ENCODE data around the gene TUSC2. TPM values are rescaled to one million over a fixed set of nuclear protein-coding genes. Genes with fewer than 3 reads are reported as not detected.
A peak's percentile ranks its signal among the peaks of the same experiment; 100 is the strongest.

Gene TUSC2
- total and polyA plus RNA-seq, 10 of the 15 experiments (the other 5 are each of a cell fraction or from before 2014, with no cell fraction given): 4.0 to 73.8 (median 34.3) TPM

- TF ChIP-seq ZBTB40 (IDR thresholded peaks at IDR 0.05; ENCODE audit: borderline replicate concordance) (peak; percentile 90), HDGF (IDR thresholded peaks at IDR 0.05) (no peak), JUNB (IDR thresholded peaks at IDR 0.05) (no peak), ATF2 (IDR thresholded peaks at IDR 0.05; ENCODE audit: low read length) (no peak), SREBF2 (IDR thresholded peaks at IDR 0.05; ENCODE audit: low read length) (no peak), BCL11A (IDR thresholded peaks at IDR 0.05; ENCODE audit: low read depth, low read length) (no peak), ZBTB33 (IDR thresholded peaks at IDR 0.05) (no peak), ZZZ3 (IDR thresholded peaks at IDR 0.05; ENCODE audit: control insufficient read depth, insufficient read length, low read depth) (no peak), ASH2L (IDR thresholded peaks at IDR 0.05; ENCODE audit: borderline replicate concordance, low read depth) (no peak), SMARCA5 (IDR thresholded peaks at IDR 0.05) (no peak), FOXM1 (IDR thresholded peaks at IDR 0.05; ENCODE audit: low read depth, low read length) (no peak), GATAD2B (conservative IDR thresholded peaks at IDR 0.05; ENCODE audit: low read depth) (peak; percentile 51; the same call in 1 of the 2 replicates), MEF2A (IDR thresholded peaks at IDR 0.05; ENCODE audit: insufficient read depth, low read depth, low read length) (no peak), BRCA1 (IDR thresholded peaks at IDR 0.05; ENCODE audit: low read depth, low read length) (no peak), POU2F2 (IDR thresholded peaks at IDR 0.05; ENCODE audit: borderline replicate concordance, low read depth, low read length) (no peak), ZNF24 (IDR thresholded peaks at IDR 0.05) (no peak), SPI1 (IDR thresholded peaks at IDR 0.05; ENCODE audit: borderline replicate concordance, insufficient read depth, low read depth, low read length) (peak; percentile 74), MXI1 (IDR thresholded peaks at IDR 0.05; ENCODE audit: low read depth, low read length) (peak; percentile 91), ESRRA (IDR thresholded peaks at IDR 0.05; ENCODE audit: low read length) (no peak), ZBED1 (IDR thresholded peaks at IDR 0.05; ENCODE audit: borderline replicate concordance) (no peak)
- TF ChIP-seq, protein P1, sequence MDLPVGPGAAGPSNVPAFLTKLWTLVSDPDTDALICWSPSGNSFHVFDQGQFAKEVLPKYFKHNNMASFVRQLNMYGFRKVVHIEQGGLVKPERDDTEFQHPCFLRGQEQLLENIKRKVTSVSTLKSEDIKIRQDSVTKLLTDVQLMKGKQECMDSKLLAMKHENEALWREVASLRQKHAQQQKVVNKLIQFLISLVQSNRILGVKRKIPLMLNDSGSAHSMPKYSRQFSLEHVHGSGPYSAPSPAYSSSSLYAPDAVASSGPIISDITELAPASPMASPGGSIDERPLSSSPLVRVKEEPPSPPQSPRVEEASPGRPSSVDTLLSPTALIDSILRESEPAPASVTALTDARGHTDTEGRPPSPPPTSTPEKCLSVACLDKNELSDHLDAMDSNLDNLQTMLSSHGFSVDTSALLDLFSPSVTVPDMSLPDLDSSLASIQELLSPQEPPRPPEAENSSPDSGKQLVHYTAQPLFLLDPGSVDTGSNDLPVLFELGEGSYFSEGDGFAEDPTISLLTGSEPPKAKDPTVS (IDR thresholded peaks at IDR 0.05; ENCODE audit: low read depth, low read length): no peak
- TF ChIP-seq, protein P2, sequence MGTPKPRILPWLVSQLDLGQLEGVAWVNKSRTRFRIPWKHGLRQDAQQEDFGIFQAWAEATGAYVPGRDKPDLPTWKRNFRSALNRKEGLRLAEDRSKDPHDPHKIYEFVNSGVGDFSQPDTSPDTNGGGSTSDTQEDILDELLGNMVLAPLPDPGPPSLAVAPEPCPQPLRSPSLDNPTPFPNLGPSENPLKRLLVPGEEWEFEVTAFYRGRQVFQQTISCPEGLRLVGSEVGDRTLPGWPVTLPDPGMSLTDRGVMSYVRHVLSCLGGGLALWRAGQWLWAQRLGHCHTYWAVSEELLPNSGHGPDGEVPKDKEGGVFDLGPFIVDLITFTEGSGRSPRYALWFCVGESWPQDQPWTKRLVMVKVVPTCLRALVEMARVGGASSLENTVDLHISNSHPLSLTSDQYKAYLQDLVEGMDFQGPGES (IDR thresholded peaks at IDR 0.05): peak; percentile 71
These were observed at the start of gene TUSC2 (continued) for GRCh38 chr3:50327943-50328691.
